HG02610 (cell line): ENCODE results near the gene ZPBP2.
"Not testable (repeated sequence)": the region's sequence is repeated elsewhere in the genome, so short reads cannot be mapped to it uniquely, and the experiment has no call there.

ENCODE experiments used
- ATAC-seq: cut with Tn5 transposase; IDR thresholded peaks from one replicate; pipeline ENCODE4 v1.9.1; 2021; ENCODE audit warnings: mild to moderate bottlenecking, moderate library complexity; ENCODE audit not compliant: unreplicated experiment

Gene ZPBP2

DNA sequence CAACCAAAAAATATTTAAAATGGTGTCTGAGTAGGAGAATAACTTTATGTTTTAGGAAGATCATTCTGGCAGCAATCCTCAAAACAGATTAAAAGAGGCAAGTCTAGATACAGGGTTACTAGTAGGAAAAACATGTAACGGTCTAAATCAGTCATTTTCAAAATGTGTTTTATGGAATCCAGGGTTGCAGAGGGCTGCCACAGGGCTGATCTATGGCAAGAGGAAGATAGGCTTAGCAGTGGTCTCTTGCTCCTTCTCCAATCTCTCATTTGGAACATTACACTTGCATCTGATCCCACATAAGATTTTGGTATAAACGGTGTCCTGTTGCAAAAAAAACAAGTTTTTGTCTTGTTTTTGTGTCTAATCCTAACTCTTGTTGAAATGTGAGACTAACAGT, 13.1 kb upstream of the ZPBP2 start:
- no peak for ATAC-seq

DNA sequence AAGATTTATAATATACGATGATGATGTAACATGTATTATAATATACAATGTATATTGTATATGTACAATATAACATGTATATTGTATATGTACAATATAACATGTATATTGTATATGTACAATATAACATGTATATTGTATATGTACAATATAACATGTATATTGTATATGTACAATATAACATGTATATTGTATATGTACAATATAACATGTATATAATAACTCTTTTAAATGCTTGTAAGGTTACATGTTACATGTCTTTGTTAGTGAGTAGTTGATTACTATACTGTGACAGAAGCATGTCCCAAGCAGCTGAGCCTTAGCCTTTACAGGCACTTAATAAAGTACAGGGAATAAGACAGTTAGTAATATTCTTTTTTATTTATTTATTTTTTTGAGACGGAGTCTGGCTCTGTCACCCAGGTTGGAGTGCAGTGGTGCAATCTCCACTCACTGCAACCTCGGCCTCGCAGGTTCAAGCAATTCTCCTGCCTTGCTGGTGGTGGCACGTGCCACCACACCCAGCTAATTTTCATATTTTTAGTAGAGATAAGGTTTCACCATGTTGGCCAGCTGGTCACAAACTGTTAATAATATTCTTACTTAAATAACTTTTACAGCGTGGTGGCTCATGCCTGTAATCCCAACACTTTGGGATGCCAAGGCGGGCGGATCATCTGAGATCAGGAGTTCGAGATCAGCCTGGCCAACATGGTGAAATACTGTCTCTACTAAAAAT, 11.9 kb upstream of the ZPBP2 start:
- ATAC-seq = not testable (repeated sequence)

DNA sequence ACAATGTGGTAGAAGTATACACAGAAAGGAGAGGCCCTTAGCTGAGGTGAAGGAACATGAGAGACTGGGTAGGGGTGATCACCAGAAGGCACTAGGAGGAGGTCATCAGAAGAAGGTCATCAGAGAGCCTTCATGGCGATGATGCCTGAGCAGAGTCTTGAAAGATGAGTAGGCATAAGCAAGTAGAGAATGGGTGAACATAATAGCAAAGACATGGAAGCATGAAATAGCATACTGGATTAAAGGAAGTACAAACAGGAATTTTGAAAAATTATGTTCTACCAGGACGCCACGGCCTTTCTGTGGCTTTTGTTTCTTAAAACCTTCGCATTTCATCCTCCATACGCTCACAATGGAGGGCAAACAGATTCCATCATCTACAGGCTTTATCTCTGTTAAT, 6.8 kb upstream of the ZPBP2 start:
- ATAC-seq = no peak

DNA sequence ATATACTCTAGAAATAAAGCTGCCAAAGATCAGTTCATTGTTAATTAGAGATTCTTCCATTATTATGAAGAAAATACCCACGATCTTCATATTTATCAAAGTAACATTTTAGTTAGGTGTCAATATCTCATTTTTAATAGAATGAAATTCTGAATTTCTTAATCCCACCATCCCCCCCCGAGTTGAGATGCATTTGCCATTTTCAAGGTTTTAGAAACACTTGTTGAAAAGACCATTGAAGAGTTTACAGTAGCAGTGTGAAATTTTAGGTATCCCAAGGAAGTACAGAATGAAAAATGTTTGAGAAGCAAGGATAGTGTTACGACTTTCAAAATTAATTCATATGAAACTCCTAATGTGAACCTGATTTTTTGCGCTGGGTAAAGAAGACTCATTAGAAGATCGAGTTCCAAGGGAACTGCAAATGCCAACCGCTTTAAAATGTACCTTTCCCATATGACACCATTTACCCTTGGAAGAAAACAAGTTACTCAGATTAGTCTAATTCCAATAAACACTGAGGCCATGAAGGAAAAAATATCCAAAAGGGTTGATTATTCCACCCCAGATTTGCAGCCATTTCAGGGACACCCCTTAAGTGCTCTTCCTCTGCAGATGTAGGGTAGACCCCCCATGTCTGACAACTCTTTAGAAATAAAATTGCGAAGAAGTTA, 4.6 kb upstream of the ZPBP2 start:
- no peak for ATAC-seq

DNA sequence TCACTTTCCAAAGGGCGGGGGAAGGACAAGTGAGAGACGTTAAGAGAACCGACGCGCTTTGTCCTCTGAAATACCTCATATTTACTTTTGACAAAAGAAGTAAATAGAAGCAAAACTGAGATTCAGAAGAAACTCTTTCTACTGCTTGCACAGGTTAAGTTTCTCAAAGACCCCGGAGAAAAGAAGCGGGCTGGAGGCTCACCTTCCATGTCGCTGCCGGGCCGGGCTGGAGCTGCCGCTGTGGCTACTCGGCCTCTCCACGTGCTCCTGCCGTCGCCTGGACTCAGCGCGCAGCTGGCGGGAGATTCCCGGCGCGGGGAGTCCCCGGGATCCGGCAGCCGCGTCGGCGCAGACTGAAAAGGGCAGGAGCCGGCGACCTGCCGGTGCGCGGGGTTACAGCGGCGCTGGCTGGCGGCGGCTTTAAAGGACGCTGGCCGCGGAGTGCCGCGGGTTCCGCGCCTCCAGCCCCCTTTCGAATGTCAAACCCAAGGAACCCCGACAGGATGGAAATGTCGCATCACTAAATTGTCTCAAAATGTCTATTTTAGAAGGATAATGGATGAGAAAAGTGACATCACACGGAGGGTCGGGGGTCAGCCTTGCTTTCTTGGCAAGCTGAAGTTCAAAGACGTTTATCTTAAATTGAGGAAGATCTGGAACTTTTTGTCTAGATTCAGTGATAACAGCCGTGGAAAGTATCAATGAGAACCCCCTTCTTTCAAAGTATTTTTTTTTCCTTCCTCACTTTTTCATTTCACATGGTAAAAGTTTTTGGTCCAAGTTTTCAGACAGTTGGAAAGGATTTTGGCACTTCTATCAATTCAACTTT, 3.9 kb upstream of the ZPBP2 start, which contains the start of gene IKZF3:
Gene IKZF3 (minus strand): TSS at position 395 of the 829 bp plus-strand sequence. CDS start 186 bp downstream, at position 209.
- ATAC-seq = no peak

DNA sequence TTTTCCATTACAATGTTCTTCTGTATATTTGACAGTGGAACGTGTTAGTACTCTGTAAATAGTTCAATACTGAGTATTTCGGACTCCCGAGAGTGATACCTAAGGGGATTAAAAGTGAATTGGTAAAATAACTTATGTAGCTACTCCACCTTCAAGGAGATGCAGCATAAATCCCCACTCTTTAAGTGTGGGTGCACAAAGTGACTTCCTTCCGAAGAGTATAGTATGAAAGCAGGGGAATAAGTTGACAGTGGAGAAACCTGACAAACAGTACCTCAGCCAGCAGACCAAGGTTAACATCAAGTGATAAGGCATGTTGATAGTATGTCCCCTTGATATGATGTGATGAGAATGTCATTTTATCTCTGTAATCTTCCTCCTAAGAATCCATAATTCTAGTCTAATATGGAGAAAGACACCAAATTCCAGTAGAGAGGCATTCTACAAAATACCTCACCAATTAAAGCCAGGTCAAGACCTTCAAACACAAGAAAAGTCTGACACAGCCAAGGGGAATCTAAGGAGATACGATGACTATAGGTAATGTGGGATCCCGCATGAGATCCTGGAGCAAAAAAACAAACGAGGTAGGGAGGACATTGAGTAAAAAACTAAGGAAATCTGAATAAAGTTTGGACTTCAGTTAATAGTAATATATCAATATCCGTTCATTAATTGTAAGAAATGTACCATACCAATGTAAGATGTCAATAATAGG, 1.8 kb upstream of the ZPBP2 start:
- ATAC-seq = no peak

DNA sequence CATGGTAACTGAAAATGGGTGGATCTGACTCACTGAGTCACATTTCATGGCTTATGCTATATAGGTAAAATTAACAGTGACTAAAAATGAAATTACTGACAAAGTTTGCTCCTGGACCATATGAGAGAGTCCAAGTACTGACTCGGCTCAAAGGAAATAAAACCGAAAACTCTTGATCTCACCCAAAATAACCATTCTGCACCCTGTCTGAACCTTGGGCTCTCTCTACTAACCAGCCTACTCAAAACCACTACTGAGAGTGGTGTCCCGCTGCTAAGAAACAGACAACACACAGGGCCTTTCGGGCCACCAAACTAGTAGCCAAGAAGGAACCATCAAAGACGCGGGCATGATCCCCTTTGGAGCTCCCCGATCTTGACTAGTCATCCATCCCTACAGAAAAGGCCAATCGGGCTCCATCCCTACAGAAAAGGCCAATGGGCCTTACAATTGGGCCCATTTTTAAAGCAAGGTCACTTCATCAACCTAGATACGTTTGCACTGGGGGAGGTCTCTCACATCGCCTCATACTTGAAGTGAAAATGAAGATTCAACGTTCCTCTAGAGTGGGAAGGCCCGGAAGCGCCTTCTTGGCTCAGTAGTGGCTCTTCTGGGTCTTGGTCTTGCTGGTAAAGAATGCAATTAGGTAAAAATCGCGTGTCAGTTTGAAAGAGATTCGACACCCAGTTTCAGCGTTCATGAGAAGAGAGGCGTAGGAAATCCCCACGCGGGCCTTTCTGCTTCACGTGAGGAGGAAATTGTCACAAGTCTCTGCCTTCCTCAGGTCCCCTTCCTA, 720 bp upstream of the ZPBP2 start:
- peak; percentile 57 for ATAC-seq

DNA sequence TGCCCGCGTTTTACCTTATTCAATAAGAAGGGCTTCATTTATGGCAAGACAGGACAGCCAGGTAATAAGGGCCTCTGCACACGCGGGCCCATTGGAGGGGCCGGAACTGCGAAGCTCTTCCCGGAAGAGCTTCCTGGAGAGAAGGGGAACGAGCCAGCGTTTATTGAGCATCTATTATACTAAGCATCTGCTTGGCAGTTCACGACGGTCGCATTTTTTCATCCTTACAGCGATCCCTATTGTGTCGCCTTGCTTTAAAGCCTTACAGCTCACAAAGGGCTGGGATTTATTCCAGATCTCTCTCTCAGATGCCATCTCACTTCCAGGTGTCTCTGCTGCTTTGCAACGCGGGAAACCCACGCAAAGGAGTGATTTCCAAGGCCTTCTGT, 546 bp downstream of the ZPBP2 start:
- ATAC-seq = no peak

DNA sequence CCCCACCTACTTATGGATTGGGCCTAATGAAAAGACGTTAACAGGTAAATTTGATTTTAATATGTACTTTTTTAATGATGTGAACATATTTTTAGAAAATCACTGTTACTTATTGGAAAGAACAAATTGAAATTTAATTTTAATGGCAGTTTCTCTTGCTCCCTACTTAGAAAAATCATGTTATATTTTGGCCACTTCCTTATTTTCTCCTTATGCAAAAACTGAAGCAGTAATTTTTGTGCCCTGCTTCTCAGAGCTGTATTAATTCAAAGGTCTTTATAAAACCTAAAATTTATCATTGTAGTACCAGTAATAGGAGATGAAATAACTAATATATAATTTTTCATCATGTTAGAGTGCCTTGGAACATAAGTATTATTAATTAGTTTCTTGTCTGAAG, 2.8 kb downstream of the ZPBP2 start:
- ATAC-seq = no peak

DNA sequence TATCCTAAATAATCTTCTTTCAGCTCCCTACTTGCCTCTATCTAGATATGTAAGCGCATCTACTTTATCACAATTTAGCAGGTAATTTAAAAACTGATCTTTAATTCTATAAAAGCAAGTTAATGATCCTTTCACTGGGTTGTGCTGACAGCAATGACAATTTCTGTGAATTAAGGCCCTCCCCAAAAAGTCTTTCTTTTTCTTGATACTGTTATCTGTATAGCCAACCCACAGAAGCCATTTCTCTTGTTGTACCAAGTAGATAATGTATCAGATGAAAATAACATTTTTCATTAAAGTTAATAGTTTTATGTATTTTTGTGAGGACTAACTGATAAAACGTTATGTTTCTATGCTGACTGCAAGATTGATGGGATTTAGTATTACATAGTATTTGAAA, 3.8 kb downstream of the ZPBP2 start:
- no peak for ATAC-seq

DNA sequence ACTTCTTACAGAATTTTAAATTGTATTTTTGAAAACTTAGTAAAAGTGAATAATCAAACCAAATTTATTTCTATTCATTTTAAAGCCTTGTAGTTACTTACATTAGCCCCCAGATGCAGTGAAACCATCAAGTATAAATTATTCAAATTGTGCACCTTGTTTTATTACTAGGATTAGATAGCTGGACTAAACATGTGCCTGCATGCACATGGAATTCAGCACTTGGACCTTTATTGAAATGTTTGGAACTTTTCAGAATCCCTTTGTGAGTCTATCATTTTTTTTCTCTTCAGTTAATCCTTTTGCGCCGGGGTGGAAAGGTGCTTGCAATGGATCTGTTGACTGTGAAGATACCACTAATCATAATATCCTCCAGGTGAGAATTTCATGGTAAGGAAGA, 4.7 kb downstream of the ZPBP2 start:
- no peak for ATAC-seq

DNA sequence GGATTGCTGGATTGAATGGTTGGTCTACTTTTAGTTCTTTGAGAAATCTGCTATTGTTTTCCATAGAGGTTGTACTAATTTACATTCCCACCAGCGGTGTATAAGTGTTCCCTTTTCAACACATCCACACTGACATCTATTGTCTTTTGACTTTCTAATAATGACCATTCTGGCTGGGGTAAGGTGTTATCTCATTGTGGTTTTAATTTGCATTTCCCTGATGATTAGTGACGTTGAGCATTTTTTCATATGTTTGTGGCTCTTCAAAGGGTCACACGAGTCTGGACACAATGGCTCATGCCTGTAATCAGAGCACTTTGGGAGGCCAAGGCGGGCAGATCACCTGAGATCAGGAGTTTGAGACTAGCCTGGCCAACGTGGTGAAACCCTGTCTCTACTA, 18.1 kb downstream of the ZPBP2 start:
- not testable (repeated sequence) for ATAC-seq

DNA sequence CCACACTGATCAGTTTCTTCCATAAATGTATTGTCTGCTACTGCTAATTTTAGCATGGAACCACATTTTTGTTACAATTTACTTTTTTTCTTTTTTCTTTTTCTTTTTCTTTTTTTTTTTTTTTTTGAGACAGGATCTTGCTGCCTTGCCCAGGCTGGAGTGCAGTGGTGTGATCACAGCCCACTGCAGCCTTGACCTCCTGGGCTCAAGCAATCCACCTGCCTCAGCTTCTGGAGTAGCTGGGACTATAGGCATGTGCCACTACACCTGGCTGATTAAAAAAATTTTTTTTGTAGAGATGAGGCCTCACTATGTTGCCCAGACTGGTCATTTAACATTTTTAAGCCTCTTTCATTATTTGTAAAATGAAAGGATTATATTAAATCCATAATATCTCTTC, 19.1 kb downstream of the ZPBP2 start:
- ATAC-seq = no peak

DNA sequence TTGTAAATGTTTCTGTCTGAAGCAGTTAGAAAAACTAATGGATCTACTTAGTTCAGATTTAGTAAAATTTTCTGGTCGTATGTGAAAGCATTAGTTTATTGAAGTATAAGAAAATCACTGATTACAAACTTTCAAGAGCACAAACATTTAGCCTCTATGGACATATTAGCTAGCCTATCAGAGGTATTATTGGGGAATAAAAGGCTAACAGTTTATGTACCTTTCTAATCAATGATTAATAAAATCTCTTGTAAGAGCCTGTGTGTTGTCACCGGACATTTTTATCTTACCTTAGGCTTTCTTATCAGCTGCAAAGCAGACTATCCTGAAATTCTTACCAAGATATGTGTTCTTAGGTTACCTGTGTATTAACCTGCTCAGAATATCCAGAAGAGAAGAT, 21.2 kb downstream of the ZPBP2 start:
- ATAC-seq = no peak

DNA sequence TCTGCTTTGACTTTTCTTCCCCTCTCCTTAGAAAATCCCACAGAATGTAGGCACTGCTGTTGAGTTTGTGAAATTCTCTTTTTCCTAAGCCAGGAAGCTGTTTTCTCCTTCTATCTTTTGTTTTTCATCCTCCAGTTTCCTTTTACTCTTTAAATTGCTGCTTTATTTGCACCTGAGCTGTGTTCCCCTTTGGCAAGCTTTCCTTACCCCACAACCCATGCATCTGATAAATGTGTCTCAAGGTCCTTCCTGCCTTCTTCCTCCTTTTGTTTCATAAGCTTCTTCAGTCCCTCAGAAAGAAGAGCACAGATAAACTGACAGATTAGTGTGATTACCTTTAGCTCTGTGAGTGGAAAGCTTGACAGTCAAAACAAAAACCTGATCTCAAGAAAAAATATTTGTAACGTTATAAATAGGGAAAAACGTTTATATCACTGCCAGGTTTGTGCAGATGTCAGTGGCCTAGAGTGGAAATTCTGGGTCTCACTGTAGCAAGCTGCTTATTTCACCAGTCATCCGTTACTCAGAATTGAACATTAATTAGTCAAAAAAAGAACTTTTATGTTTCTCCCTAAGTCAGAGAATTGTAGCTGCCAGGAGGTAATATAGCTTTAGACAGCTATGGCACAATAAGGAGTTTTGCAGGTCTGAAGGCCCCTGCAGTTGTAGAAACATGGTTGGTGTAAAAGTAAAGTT, 26.8 kb downstream of the ZPBP2 start:
- ATAC-seq = no peak

DNA sequence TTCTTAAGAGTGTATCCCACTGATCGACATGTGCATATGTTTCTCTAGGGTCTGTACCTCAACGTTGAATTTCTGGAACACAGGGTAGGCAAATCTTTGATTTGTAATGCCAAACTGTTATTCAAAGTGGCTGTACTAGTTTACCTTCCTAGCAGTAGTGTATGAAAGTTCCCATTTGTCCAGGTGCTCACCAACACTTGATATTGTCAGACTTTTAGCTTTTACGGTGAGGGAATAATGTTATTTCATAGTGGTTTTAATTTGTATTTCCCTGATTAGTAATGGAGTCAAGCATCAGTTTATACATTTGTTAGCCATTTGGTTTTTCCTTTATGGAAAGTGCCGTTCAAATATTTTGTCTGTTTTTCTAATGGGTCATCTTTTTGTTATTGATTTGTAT, 30.1 kb downstream of the ZPBP2 start:
- ATAC-seq = no peak

DNA sequence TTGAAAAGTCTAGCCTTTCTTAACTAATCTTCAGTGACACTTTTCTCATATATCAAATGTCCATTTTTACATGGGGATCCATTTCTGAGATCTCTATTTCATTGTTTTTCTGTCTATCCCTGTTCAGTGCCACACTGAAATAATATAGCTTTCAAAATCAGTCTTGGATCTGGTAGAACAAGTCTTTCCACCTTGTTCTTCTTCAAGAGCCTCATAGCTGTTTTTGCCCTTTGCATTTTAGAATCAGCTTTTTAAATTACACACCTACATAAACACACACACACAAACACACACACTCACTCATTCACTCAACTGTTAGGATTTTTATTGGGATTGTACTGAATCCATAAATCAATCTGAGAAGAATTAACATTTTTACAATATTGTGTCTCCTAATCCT, 31.2 kb downstream of the ZPBP2 start:
- no peak for ATAC-seq

DNA sequence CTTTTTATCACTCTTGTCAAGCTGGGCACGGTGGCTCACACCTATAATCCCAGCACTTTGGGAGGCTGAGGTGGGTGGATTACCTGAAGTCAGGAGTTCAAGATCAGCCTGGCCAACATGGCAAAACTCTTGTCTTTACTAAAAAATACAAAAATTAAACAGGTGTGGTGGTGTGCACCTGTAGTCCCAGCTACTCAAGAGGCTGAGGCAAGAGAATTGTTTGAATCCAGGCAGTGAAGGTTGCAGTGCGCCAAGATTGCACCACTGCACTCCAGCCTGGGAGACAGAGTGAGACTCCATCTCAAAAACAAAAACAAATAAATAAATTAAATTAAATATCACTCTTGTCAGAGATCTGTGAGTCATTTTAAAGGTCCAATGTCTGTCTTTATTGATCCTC, 34.0 kb downstream of the ZPBP2 start:
- ATAC-seq = not testable (repeated sequence)

DNA sequence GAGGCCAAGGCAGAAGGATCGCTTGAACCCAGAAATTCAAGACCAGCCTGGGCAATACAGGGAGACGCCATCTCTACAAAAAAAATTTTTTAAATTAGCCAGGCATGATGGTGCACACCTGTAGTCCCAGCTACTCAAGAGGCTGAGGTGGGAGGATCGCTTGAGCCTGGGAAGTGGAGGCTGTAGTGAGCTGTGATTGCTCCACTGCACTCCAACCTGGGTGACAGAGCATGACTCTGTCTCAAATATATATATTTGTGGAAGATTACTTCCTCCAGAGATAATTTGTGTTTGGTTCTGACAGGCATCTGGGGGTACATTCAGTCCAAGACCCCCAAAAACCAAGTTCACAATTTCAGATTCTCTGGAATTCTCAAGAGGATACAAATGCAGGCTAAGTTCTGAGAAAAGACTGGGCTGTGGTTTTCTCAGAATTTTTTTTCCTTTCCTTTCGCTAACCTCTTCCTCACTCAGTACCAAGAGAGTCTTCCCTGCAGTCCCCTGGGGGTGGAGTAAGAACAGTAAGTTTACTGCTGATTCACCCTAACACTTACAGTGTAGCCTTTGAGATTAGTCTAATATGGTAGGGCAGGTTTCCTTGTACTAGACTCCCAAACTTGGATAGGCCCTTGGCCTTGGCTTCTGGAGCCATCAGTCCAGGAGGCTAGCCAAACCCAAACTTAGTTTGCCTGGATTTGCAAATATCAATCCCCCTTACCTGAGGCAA, 35.3 kb downstream of the ZPBP2 start:
- ATAC-seq = no peak
